ENCODE data around the gene SPOCK2. TPM values are rescaled to one million over a fixed set of nuclear protein-coding genes. Genes with fewer than 3 reads are reported as not detected.
"Not testable (repeated sequence)": the region's sequence is repeated elsewhere in the genome, so short reads cannot be mapped to it uniquely, and the experiment has no call there.

Gene SPOCK2
- total and polyA plus RNA-seq, 8 donors: 0.59 to 2.1 (median 1.6) TPM

DNA sequence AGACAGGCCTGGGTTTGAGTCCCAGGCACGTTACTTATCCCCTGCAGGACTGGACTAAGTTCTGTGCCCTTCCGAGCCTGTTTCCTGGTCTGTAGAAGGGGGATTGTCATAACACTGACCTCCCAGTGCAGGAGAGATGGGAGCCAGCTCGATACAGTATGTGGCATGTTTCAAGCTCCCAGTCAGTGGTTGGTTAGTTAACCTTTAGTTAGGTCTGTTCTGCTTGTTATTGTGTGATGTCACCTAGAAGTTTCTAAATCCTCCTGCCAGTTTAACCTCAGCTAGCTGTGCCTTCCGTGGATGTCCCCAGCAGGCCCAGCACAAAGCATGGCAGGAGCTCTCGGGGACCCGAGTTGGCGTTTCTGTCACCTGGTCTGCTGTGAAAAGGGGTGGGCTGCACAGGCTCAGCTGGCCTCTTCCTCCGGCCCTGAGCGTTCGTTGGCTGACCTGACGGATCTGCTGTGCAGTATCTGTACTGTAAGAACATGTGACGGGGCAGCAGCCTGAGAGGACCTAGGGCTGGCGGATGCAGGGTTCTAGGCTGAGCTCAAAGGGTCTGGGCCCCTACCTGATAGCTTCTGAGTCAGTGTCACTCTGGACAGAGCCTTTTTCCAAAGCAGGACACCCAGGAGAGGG lies 53.0 kb downstream of the SPOCK2 start:
- TF ChIP-seq, protein P1, sequence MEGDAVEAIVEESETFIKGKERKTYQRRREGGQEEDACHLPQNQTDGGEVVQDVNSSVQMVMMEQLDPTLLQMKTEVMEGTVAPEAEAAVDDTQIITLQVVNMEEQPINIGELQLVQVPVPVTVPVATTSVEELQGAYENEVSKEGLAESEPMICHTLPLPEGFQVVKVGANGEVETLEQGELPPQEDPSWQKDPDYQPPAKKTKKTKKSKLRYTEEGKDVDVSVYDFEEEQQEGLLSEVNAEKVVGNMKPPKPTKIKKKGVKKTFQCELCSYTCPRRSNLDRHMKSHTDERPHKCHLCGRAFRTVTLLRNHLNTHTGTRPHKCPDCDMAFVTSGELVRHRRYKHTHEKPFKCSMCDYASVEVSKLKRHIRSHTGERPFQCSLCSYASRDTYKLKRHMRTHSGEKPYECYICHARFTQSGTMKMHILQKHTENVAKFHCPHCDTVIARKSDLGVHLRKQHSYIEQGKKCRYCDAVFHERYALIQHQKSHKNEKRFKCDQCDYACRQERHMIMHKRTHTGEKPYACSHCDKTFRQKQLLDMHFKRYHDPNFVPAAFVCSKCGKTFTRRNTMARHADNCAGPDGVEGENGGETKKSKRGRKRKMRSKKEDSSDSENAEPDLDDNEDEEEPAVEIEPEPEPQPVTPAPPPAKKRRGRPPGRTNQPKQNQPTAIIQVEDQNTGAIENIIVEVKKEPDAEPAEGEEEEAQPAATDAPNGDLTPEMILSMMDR (IDR thresholded peaks at IDR 0.05): no peak
- Histone ChIP-seq H3K4me1 (no peaks in the 10 kb centered on the region), H3K4me3 (no peak overlapping the region), H3K36me3 (no peaks in the 10 kb centered on the region), H3K27me3 (no peaks in the 10 kb centered on the region), H3K9me3 (no peaks in the 10 kb centered on the region), H3K27ac (no peak overlapping the region)
- 76 to 78% methylated on average over 13 of the region's 13 CpGs for WGBS, 2 donors
- intact Hi-C loops (cut with DNase I): no loop called here
- no peak for DNase-seq
- FAIRE-seq: no peak
- ATAC-seq: no peak

DNA sequence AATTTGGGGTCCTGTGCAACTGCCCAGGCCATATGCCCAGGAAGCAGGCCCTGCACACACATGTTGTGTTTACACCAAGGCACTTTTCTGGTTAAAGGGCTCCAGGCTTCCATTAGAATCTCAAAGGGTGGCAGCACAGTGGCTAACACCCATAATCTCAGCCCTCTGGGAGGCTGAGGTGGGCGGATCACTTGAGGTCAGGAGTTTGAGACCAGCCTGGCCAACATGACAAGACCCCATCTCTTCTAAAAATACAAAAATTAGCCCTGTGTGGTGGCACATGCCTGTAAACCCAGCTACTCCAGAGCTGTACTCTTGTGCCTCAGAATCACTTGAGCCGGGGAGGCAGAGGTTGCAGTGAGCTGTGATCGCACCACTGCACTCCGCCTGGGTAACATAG lies 53.6 kb downstream of the SPOCK2 start:
- ATAC-seq (no peak), FAIRE-seq (no peak), DNase-seq (no peak)
- no peaks in the 10 kb centered on the region for H3K4me1 ChIP-seq
- intact Hi-C loops (cut with DNase I): no loop called here
- no peak overlapping the region for H3K4me3 ChIP-seq
- 96 to 97% methylated on average over 4 of the region's 4 CpGs for WGBS, 2 donors
- H3K27me3 ChIP-seq: no peaks in the 10 kb centered on the region
- no peaks in the 10 kb centered on the region for H3K36me3 ChIP-seq
- H3K27ac ChIP-seq: no peak overlapping the region
- TF ChIP-seq, protein P1 (IDR thresholded peaks at IDR 0.05): no peak
- H3K9me3 ChIP-seq: no peaks in the 10 kb centered on the region

DNA sequence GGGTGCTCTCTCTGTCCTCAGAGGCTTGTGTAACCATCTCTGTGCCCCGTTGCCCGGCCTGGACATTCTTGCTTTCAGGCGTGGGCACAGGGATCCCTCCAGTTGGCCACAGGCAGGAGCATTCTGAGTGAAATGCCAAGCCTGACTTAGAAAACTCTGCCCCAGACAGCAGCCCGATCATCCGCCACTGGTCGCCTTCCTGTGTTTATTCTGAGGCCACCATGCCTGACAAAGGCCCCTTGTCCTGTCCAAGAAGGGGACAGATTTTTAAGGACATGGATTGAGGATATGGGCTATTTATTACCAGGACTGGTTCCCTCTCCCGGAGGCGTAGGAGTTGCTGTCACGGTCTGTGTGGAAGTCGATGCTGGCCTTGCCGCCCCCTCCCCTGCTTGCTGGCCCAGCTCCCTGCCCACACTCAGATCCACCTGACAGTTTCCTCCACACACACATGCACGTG lies 54.3 kb downstream of the SPOCK2 start:
- DNase-seq (no peak), ATAC-seq (peak in 1 of 4 donors; percentile 11)

DNA sequence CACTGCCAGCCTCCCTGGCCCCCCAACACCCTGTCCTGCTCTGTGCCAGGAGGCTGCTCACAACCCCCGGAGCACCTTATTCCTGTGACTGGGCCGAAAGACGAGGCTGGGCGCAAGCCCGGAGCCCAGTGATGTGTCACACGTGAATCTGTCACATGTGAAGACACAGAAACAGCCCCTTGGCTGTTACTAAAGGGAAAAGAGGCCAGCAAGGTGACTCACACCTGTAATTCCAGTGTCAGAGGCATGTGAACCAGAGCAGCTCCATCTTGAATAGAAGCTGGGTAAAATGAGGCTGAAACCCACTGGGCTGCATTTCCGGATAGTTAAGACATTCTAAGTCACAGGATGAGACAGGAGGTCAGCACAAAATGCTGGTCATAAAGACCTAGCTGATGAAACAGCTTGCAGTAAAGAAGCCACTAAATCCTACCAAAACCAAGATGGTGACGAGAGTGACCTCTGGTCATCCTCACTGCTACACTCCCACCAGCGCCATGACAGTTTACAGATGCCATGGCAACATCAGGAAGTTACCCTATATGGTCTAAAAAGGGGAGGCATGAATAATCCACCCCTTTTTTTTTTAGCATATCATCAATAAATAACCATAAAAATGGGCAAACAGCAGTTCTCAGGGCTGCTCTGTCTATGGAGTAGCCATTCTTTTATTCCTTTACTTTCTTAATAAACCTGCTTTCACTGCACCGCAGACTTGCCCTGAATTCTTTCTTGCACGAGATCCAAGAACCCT lies 55.8 kb downstream of the SPOCK2 start:
- intact Hi-C loops (cut with DNase I); H3K4me3 ChIP-seq; H3K27ac ChIP-seq; H3K9me3 ChIP-seq; H3K27me3 ChIP-seq; FAIRE-seq; ATAC-seq; H3K4me1 ChIP-seq; DNase-seq; H3K36me3 ChIP-seq: not testable (repeated sequence)
- WGBS, 2 donors: 76 to 79% methylated on average over 11 of the region's 11 CpGs

More for the DNA sequence above, 54.3 kb downstream of the SPOCK2 start:
- no peaks in the 10 kb centered on the region for H3K9me3 ChIP-seq
- intact Hi-C loops (cut with DNase I): no loop called here
- no peaks in the 10 kb centered on the region for H3K4me1 ChIP-seq
- 60 to 67% methylated on average over 12 of the region's 12 CpGs for WGBS, 2 donors
- no peak for FAIRE-seq
- no peaks in the 10 kb centered on the region for H3K36me3 ChIP-seq
- no peaks in the 10 kb centered on the region for H3K27me3 ChIP-seq
- TF ChIP-seq, protein P1 (IDR thresholded peaks at IDR 0.05): no peak
- no peak overlapping the region for H3K4me3 ChIP-seq
- H3K27ac ChIP-seq: peak overlapping the region in 2 of 4 donors; percentile 12

DNA sequence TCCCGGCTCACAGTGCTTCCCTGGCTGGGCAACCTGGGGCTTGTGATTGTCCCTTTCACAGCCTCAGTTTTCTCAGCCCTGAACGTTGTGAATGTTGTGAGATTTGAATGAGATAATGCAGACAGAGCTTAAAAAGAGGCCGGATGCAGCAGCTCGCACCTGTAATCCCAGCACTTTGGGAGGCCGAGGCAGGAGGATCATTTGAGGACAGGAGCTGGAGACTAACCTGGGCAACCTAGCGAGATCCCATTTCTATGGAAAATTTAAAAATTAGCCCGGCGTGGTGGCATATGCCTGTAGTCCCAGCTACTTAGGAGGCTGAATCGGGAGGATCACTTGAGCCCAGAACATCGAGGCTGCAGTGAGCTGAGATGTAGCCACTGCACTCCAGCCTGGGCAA lies 56.6 kb downstream of the SPOCK2 start:
- Histone ChIP-seq H3K27me3 (no peaks in the 10 kb centered on the region), H3K27ac (no peak overlapping the region), H3K4me3 (no peak overlapping the region), H3K36me3 (no peaks in the 10 kb centered on the region), H3K4me1 (no peaks in the 10 kb centered on the region), H3K9me3 (no peaks in the 10 kb centered on the region)
- TF ChIP-seq, protein P1 (IDR thresholded peaks at IDR 0.05): no peak
- FAIRE-seq: no peak
- 87 to 91% methylated on average over 10 of the region's 10 CpGs for WGBS, 2 donors
- no peak for DNase-seq
- no peak for ATAC-seq
- intact Hi-C loops (cut with DNase I): no loop called here
